GM10266 (cell line): ENCODE data around the gene KCNQ2.

ENCODE experiments used
- DNase-seq: peaks from one replicate; pipeline ENCODE4 v3.0.0; 2012; ENCODE audit errors: extremely low spot score
- CTCF ChIP-seq: IDR thresholded peaks from 2 replicates; pipeline ENCODE4 v1.5.1; 2012; ENCODE audit warnings: mild to moderate bottlenecking, low read depth; ENCODE audit not compliant: control insufficient read depth, insufficient read depth; ENCODE audit errors: missing control alignments

Gene KCNQ2

GRCh38 chr20:63404129-63405085, 68.0 kb downstream of the KCNQ2 start:
- TF ChIP-seq CTCF, result no peak
- no peak for DNase-seq

GRCh38 chr20:63403403-63404105, 68.9 kb downstream of the KCNQ2 start:
- no peak for DNase-seq
- TF ChIP-seq CTCF, result no peak

- no peak for TF ChIP-seq CTCF
- no peak for DNase-seq
These were observed 69.6 kb downstream of the KCNQ2 start for GRCh38 chr20:63402860-63403220.

- DNase-seq, result no peak
- TF ChIP-seq CTCF, result no peak
These were observed 70.1 kb downstream of the KCNQ2 start for GRCh38 chr20:63402181-63402859.

- no peak for DNase-seq
- TF ChIP-seq CTCF, result no peak
These were observed 70.9 kb downstream of the KCNQ2 start for GRCh38 chr20:63401384-63402110.

- no peak for TF ChIP-seq CTCF
These were observed 71.8 kb downstream of the KCNQ2 start for GRCh38 chr20:63400486-63401210.

More at GRCh38 chr20:63400486-63401210, 71.8 kb downstream of the KCNQ2 start:
- no peak for DNase-seq
